HEK293T (cell line): ENCODE results near the gene NR4A1.

ENCODE experiments used
- CTCF ChIA-PET: fragments of 350-600 bp; formaldehyde crosslinking; extraction: SDS; loops from one replicate; lab custom pipeline; 2021; ENCODE audit warnings: antibody characterized with exemption, inconsistent platforms; lab: Yijun Ruan, JAX
- POLR2A ChIA-PET: fragments of 350-600 bp; formaldehyde crosslinking; extraction: SDS; loops from one replicate; lab custom pipeline; 2020; ENCODE audit warnings: antibody characterized with exemption, inconsistent platforms; lab: Yijun Ruan, JAX
- DNase-seq: peaks from one replicate; pipeline ENCODE4 v3.0.0; 2012; ENCODE audit warnings: mixed read lengths; ENCODE audit errors: extremely low spot score
- ARNT ChIP-seq: fragments of 450-650 bp; IDR thresholded peaks from 2 replicates; pipeline ENCODE4 v1.6.1; 2017; ENCODE audit warnings: mild to moderate bottlenecking
- BHLHE40 ChIP-seq: fragments of 450-650 bp; IDR thresholded peaks from 2 replicates; pipeline ENCODE4 v1.6.1; 2016; ENCODE audit warnings: mild to moderate bottlenecking, moderate library complexity, borderline replicate concordance
- CTBP1 ChIP-seq: fragments of 450-650 bp; IDR thresholded peaks from 2 replicates; pipeline ENCODE4 v1.6.1; 2016; ENCODE audit warnings: borderline replicate concordance
- ELF4 ChIP-seq: fragments of 450-650 bp; IDR thresholded peaks from 2 replicates; pipeline ENCODE4 v1.6.1; 2017; ENCODE audit warnings: antibody characterized with exemption
- FOXA1 ChIP-seq: fragments of 450-650 bp; IDR thresholded peaks from 2 replicates; pipeline ENCODE4 v1.6.1; 2016; ENCODE audit warnings: mild to moderate bottlenecking
- FOXK2 ChIP-seq: fragments of 450-650 bp; IDR thresholded peaks from 2 replicates; pipeline ENCODE4 v1.6.1; 2016; ENCODE audit warnings: mild to moderate bottlenecking
- FOXM1 ChIP-seq: fragments of 450-650 bp; IDR thresholded peaks from 2 replicates; pipeline ENCODE4 v1.6.1; 2017; ENCODE audit warnings: mild to moderate bottlenecking, borderline replicate concordance
- HDGF ChIP-seq: fragments of 450-650 bp; IDR thresholded peaks from 2 replicates; pipeline ENCODE4 v1.6.1; 2017; ENCODE audit warnings: antibody characterized with exemption, borderline replicate concordance
- L3MBTL2 ChIP-seq: fragments of 450-650 bp; conservative IDR thresholded peaks from 2 replicates; pipeline ENCODE4 v1.6.1; 2016; ENCODE audit warnings: mild to moderate bottlenecking
- LEF1 ChIP-seq: fragments of 450-650 bp; IDR thresholded peaks from 2 replicates; pipeline ENCODE4 v1.6.1; 2017; ENCODE audit warnings: mild to moderate bottlenecking, borderline replicate concordance
- NFRKB ChIP-seq: fragments of 450-650 bp; IDR thresholded peaks from 2 replicates; pipeline ENCODE4 v1.6.1; 2016; ENCODE audit warnings: mild to moderate bottlenecking, moderate library complexity
- SP1 ChIP-seq: fragments of 450-650 bp; IDR thresholded peaks from 2 replicates; pipeline ENCODE4 v1.6.1; 2017
- SUZ12 ChIP-seq: fragments of 450-650 bp; IDR thresholded peaks from 2 replicates; pipeline ENCODE4 v1.6.1; 2016; ENCODE audit warnings: mild to moderate bottlenecking
- TARDBP ChIP-seq: fragments of 450-650 bp; IDR thresholded peaks from 2 replicates; pipeline ENCODE4 v1.6.1; 2016
- ZNF384 ChIP-seq: fragments of 450-650 bp; IDR thresholded peaks from 2 replicates; pipeline ENCODE4 v1.6.1; 2016
- TF ChIP-seq, protein P1 (sequence below): fragments of 450-650 bp; IDR thresholded peaks from 2 replicates; pipeline ENCODE4 v1.6.1; 2016

Gene NR4A1

GRCh38 chr12:52010152-52010622 is 41.1 kb upstream of the NR4A1 start:
- TF ChIP-seq, protein P1, sequence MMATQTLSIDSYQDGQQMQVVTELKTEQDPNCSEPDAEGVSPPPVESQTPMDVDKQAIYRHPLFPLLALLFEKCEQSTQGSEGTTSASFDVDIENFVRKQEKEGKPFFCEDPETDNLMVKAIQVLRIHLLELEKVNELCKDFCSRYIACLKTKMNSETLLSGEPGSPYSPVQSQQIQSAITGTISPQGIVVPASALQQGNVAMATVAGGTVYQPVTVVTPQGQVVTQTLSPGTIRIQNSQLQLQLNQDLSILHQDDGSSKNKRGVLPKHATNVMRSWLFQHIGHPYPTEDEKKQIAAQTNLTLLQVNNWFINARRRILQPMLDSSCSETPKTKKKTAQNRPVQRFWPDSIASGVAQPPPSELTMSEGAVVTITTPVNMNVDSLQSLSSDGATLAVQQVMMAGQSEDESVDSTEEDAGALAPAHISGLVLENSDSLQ: no peak
- TF ChIP-seq FOXM1 (no peak), SP1 (no peak), LEF1 (no peak), HDGF (no peak), ARNT (no peak), SUZ12 (no peak), TARDBP (no peak)
- ChIA-PET CTCF (interaction anchor here (0.9 to 2.9 kb wide), 9 partner anchors 10 to 110 kb away, joined by 3 to 18 read pairs (median 4); no protein-coding TSS in a partner anchor), POLR2A (interaction anchor here (1.1 to 1.6 kb wide), 3 partner anchors 10 to 16 kb away, joined by 3 to 7 read pairs (median 4); no protein-coding TSS in a partner anchor)
- peak; percentile 42 for DNase-seq

GRCh38 chr12:52010692-52011601 is 40.3 kb upstream of the NR4A1 start:
- ChIA-PET POLR2A (interaction anchor here (1.1 to 1.6 kb wide), 3 partner anchors 9 to 17 kb away, joined by 3 to 7 read pairs (median 4); no protein-coding TSS in a partner anchor), CTCF (interaction anchor here (0.6 to 2.9 kb wide), 8 partner anchors 11 to 109 kb away, joined by 3 to 18 read pairs (median 6); no protein-coding TSS in a partner anchor)
- no peak for TF ChIP-seq FOXA1
- no peak for TF ChIP-seq HDGF
- TF ChIP-seq FOXM1: no peak
- no peak for TF ChIP-seq ARNT
- no peak for TF ChIP-seq LEF1
- no peak for TF ChIP-seq CTBP1
- TF ChIP-seq NFRKB: no peak
- TF ChIP-seq ZNF384: no peak
- DNase-seq: no peak

DNA sequence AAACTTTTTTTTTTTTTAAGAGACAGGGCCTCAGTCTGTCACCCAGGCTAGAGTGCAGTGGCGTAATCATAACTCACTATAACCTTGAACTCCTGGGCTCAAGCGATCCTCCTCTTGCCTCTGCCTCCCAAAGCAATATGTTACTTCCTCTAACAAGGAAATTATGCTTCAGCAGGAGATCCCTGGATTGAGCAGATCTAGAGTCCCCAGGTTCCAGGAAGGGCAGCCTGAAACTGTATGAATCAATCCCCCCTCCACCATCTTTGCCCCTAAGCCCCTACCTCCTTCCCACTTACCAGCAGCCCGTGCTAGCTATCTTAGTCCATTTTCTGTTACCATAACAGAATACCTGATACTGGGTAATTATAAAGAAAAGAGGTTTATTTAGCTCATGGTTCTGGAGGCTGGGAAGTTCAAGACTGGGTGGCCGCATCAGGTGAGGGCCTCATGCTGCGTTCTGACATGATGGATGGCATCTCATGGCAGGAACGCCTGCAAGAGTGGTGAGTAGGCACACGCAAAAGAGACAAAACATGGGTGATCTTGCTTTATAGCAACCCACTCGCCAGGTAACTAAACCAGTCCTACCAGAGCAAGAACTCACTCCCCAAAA is 39.5 kb upstream of the NR4A1 start:
- DNase-seq: no peak
- CTCF ChIA-PET: interaction anchor here (0.6 to 2.9 kb wide), 4 partner anchors 11 to 18 kb away, joined by 3 to 18 read pairs (median 6); no protein-coding TSS in a partner anchor
- POLR2A ChIA-PET: interaction anchor here (1.6 kb wide), 1 partner anchor 12 kb away, joined by 7 read pairs; no protein-coding TSS in a partner anchor
- no peak for TF ChIP-seq BHLHE40
- no peak for TF ChIP-seq FOXK2
- no peak for TF ChIP-seq FOXM1
- TF ChIP-seq ARNT: no peak
- TF ChIP-seq SP1: no peak
- no peak for TF ChIP-seq SUZ12
- TF ChIP-seq LEF1: no peak
- no peak for TF ChIP-seq L3MBTL2
- TF ChIP-seq, protein P1: no peak
- TF ChIP-seq HDGF: no peak
- TF ChIP-seq TARDBP: no peak
- TF ChIP-seq ELF4: no peak

GRCh38 chr12:52013626-52014310 is 37.5 kb upstream of the NR4A1 start:
- ChIA-PET CTCF (interaction anchor here (0.9 to 1.0 kb wide), 2 partner anchors 10 to 11 kb away, joined by 3 read pairs; no protein-coding TSS in a partner anchor), POLR2A (no interaction called here)
- TF ChIP-seq SUZ12: no peak
- TF ChIP-seq ARNT: no peak
- no peak for TF ChIP-seq ZNF384
- no peak for DNase-seq

DNA sequence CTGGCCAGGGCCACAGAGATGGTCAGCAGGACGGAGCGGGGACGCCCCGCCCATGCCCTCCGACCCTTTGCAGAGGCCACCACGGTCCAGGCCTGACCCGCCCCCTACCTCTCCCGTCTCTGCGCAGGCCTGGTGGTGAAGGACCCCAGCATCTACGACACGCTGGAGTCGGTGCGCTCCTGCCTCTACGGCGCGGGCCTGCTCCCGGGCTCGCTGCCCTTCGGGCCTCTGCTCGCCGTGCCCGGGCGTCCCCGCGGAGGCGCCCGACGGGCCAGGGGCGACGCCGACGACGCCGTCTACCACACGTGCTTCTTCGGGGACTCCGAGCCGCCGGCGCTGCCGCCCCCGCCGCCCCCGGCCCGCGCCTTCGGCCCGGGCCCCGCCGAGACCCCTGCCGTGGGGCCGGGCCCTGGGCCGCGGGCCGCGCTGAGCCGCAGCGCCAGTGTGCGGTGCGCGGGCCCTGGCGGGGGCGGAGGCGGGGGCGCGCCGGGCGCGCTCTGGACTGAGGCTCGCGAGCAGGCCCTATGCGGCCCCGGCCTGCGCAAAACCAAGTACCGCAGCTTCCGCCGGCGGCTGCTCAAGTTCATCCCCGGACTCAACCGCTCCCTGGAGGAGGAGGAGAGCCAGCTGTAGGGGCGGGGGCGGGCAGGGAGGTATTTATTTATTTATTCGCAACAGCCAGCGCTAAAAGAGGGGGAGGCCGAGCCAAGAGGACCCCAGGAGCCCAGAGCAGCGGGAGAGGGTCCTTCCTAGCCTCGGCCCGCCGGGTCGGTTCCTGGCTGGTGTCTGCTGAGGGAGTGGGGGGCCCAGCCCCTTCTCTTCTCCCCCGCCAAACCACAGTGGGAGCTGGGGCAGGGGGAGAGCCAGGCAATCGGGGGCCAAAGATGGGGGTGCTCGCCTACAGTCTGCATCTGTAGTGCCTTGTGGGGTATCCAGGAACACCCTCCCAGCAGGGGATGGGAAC is 36.4 kb upstream of the NR4A1 start:
- no peak for TF ChIP-seq BHLHE40
- TF ChIP-seq HDGF: no peak
- TF ChIP-seq L3MBTL2: no peak
- no peak for TF ChIP-seq ARNT
- TF ChIP-seq ZNF384: no peak
- TF ChIP-seq NFRKB: no peak
- TF ChIP-seq FOXM1: no peak
- TF ChIP-seq, protein P1: no peak
- TF ChIP-seq FOXA1: no peak
- no peak for DNase-seq
- CTCF ChIA-PET: interaction anchor here (0.9 to 1.0 kb wide), 2 partner anchors 9 to 10 kb away, joined by 3 read pairs; no protein-coding TSS in a partner anchor

More for the DNA sequence above, 36.4 kb upstream of the NR4A1 start:
- POLR2A ChIA-PET: no interaction called here
